CD4-positive, alpha-beta T cell treated with Interleukin-12 subunit alpha and Interleukin-12 subunit beta, for 1 hour (primary cell): ENCODE data around the gene KCNK1.
"Not testable (repeated sequence)": the region's sequence is repeated elsewhere in the genome, so short reads cannot be mapped to it uniquely, and the experiment has no call there.

Source experiments
- DNase-seq: peaks from one replicate; pipeline ENCODE4 v3.0.0-alpha.2; 2020

The KCNK1 gene

DNA sequence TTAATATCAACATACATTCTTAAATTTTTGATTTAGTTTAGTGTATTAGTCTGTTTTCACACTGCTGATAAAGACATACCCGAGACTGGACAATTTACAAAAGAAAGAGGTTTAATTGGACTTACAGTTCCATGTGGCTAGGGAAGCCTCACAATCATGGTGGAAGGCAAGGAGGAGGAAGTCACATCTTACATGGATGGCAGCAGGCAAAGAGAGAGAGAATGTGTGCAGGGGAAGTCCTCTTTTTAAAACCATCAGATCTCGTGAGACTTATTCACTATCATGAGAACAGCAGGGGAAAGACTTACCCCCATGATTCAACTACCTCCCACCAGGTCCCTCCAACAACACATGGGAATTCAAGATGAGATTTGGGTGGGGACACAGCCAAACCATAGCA lies 56.5 kb downstream of the KCNK1 start:
- DNase-seq, result not testable (repeated sequence)

DNA sequence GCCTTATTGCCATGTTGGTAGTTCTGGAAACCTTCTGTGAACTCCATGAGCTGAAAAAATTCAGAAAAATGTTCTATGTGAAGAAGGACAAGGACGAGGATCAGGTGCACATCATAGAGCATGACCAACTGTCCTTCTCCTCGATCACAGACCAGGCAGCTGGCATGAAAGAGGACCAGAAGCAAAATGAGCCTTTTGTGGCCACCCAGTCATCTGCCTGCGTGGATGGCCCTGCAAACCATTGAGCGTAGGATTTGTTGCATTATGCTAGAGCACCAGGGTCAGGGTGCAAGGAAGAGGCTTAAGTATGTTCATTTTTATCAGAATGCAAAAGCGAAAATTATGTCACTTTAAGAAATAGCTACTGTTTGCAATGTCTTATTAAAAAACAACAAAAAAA lies 57.4 kb downstream of the KCNK1 start:
- no peak for DNase-seq

DNA sequence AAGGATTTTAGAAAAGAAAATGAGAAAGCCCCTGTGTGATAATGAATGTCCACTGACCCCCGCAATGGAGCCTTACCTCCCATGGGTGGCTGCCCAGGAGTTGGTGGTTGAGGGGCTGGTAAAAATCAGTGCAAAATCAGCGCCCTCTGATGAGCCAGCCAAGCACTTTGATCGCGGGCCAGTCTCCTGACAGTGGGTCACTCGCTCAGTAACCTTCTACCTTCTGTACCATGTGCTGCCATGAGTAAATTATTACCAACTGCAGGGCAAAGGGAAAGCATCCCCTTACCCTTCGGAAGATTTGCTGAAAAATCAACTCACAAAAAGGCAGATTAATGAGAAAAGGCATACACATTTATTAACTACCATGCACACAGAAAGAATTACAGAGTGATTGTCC lies 58.8 kb downstream of the KCNK1 start:
- DNase-seq, result no peak

DNA sequence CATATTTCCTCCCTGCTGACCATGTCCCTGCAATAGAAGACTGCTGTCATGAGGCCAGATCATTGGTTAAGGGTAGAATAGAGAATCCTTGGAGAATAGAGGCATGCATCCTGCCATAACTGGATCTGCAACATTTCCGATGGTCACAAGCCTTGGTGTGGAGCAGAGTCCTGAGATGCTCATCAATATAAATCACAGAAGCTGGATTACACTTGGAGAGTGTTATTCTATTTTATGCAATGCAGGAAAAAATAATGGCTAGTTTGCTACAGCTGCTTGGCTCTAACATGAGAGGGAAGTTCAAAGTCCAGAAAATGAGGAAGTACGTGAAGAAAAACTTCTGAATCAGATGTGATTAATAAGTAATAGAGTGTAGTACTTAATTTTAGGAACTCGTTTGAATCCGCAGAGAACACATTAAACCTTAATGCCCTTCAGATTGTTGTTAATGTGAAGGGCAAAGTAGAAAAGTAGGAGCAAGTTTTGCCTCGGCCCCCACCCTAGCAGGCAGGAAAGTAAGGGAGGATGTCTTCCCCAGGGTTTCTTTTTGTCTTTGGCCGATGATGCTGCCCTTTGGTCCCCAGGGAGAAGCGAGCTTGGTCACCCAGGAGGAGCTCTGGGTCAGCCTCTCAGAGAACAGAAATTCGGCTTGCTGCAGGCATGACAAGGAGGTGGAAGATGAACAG lies 59.5 kb downstream of the KCNK1 start:
- no peak for DNase-seq

DNA sequence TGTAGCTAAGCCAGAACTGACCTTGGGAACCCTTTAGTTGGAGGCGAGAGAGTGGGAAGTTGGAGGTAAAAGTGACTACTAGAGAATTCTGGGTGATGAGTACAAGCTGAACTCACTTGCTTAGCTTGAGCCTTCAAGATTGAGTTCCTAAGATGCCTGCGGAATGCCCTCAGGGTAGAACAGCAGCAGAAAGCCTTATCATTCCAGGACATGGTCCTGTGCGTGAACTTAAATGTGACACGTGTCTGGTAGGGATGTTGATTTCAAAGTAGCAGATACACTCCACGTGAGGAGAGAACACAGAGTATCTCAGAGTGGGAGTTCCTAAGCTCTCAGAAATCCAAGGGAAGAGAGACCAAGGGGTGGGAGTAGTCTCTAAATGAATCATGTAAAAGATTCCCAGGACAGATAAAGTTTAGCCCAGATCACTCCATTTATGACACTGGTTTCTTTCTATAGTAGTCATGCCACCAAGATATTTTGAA lies 60.1 kb downstream of the KCNK1 start:
- no peak for DNase-seq

DNA sequence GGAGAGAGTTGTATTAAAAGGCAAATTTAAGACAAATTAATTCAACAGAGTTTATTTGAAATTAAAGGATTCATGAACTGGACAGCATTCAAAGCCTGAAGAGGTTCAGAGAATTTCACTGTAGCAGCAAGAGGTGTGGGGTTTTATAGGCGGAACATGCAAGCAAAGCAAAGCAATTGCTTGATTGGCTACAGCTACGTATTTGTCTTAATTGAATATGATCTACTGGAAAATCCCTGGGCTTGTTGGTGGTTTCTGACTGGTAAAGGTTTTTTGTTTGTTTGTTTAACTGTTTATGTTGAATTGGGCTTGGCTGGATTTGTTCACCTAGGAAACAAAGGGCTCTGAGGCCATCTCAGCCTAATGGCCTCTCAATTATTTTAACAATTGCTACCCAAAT lies 61.5 kb downstream of the KCNK1 start:
- DNase-seq, result no peak

DNA sequence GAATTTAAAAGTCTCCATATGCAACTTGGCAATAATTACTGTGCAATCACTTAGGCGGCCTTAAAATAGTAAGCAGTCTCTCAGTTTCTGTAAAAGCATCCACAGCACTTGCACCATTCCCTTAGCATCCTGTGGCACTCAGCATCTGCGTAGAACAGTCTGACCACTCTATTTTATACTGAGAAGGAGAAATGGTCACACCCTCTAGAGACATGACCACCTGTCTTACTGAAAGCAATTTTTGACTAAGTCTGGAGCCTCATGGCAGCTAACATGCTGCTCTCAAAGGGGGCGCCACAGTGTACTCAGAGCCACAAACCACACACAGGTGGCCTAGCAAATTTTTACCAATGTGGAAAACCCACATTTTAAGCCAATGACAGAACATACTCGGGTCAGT lies 62.0 kb downstream of the KCNK1 start:
- DNase-seq, result no peak

DNA sequence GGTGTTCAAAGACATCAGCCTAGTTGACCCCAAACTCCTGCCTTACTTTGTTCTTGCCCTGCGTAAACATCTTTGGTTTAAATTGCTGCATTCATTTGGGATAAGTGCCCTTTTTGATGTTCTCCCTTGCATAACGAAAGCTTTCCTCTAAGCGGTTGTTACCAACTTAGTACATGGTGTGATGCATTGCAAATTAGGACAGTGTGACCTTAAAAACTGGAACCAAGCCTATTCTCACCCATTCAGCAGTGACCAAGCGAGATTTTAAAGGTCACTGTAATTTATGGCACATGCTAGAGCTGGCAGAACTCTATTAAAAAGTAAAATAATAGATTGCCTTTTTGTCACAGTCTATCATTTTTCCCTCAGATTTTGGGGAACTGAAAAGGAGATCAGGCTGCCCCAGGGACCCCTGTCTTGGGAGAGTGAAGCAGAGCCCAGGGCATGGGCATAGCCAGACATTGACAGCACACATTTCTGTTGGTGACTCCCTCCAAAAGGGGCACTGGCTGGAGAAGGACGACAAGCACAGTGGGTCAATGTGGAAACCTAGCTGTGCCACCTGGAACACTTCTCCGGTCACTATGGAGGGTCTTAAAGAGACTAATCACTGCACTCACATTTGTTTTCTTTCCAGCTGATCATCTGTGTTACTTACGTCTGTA lies 63.9 kb downstream of the KCNK1 start:
- DNase-seq, result no peak

DNA sequence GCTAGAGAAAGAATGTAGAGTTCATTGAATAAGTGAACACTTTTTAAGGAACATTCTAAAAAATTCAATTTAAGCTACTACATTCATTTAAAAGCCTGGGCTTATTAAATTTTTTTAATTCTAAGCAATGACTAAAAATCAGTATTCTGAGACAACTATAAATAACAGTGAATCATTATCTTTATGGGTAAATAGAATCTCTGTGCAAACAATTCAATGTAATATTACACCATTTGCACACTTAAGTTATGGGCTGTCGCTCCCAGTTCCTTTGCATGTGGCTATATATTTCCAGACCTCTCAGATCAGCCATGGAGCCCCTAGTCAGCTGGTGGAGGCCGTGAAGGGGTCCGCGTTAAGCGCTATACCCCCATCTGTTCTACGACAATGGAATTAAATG lies 65.1 kb downstream of the KCNK1 start:
- no peak for DNase-seq

DNA sequence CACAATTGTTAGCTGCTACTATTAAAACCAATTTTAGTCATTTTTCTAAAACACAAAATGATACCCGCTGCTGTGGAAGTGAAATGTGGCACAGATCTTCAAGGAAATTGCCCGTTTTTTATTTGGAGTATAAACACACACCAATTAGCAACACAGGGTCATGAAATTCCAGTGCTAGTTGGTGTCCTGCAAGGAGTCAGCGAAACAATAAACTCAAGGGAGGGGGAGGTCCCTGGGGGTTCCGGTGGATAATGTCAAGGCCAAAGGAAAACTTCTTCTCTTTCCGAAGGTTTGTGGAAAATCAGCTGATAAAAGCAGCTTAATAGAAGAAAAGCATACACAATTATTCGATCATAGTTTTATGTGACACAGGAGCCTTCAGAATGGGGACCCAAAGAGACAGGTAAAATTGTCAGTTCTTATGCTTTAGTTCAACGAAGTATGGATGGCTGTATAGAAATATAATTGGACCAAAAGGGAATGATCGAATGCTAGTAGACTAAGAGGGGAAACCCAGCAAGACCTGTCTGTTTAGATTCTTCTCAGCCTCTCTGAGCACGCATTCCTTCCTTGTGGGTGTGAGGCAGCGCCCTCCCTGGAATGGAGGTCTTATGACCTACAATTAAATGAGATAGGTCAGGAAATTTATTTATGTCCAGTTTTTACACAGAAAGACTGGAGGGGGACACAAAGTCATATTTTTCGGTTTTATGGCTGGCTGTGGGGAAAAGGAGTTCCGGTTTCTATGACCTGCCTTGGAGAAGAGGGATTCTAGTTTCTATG lies 65.9 kb downstream of the KCNK1 start:
- no peak for DNase-seq

DNA sequence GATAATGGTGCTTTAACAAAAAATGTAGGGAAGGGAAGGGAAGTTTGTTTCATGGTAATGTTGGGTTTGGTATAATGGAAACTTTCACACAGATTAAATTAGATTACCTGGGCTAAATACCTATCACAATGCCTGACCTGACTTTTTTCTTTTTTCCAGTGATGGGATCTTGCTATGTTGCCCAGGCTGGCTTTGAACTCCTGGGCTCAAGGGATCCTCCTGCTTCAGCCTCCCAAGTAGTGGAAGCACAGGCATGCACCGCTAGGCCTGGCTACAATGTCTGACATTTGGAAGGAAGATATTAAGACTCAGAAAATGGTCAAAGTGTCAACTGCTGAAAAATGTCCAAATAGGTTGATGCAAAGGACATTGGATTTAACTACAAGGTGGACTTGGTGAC lies 67.4 kb downstream of the KCNK1 start:
- no peak for DNase-seq

DNA sequence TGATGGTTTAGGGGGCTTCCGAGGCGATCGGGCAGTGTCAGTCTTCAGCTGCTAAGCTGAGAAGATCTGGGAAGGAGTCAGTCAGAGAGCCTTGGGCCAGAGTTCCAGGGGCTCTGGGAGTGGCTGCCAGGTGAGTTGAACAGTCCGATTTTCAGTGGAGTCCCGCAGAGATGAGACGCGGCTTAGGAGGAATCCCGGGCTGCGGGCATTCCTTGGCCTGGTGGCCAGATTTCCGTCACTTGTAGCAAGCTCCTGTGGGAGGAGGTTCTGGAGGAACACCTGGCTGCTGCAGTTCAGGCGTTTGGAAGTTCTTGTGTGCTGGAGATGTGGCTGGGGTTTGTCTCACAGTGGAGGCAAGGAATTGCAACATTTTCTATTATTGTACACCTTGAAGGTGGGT lies 72.7 kb downstream of the KCNK1 start:
- DNase-seq, result not testable (repeated sequence)

DNA sequence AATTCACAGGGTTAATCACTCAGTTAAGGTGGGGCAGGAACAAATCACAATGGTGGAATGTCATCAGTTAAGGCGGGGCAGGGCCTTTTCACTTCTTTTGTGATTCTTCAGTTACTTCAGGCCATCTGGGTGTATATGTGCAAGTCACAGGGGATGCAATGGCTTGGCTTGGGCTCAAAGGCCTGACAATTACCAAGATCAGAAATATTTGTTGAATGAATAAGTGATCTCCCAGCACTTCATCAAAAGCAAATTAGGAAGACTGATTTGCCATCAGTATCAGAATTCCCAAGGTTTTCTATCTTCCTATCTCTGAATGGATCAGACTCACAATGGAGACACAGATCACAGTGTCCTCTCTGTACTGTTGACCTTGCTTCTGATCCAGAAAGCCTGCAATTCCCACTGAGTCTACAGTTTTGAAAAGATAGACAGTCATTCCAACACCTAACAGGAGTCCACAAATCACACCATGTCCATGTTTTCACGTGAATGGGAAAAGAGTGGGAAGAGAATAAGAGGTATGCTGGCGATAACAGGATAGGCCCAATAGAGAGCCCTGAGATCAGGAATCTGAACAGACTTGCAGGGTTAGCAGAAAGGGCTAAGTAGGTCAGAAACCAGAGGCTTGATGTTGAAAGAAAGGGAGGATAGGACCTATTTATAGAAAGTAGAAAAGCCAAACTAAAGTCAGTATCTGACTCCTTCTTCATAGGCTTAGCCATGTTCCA lies 75.3 kb downstream of the KCNK1 start:
- DNase-seq, result no peak

DNA sequence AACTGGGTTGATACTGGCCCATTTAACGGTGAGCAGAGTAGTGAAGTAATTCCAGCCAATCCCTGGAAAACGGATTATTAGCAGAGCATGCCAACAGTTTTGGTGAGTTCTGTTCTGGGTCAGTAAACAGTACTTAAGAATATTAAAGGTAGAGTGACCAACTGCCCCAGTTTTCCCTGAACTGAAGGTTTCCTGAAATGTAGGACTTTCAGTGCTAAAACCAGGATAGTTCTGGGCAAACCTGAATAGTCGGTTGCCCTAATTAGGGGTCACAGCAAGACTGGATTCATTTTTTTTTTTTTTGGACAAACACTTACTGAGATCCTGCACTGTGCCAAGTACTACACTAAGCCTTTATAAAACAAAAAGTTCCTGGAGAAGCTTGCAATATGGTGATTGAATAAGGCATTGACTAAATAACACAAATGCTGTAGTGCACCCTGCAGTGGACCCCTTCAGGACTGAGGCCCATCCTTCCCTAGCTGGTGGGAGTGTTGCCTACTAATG lies 75.9 kb downstream of the KCNK1 start:
- DNase-seq, result no peak

DNA sequence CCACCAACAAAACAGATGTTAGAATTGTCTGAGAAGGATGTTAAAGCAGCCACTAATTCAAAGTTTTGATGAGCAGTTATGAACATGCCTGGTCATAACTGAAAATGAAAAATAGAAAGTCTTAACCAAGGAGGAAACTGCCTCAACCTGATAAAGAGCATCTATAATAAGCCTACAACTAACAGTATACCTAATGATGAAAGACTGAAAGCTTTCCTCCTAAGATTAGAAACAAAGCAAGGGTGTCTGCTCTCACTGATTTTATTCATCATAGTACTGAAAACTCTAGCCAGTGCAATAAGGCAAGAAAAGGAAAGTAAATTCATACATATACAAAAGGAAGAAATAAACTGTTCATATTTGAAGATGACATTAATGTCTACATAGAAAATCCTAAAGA lies 82.0 kb downstream of the KCNK1 start:
- no peak for DNase-seq

DNA sequence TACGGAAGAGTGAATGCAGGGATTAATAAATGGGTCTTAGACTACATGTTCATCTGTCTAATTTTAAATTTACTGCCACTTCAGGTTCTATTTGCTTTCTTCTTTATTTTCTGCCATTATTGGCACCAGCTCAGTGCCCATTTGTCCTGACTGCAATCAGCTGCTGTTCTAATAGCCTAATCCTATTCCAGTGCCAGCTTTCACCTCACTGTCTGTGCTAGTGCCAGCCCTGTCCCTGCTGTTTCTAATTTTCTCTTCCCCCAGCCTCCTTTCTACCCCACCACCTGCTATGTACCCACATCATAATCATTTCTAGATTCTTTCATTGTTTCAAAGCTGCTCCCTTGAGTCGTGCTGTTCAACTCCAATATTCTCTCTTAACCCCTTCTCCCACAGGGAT lies 86.4 kb downstream of the KCNK1 start:
- DNase-seq, result no peak

DNA sequence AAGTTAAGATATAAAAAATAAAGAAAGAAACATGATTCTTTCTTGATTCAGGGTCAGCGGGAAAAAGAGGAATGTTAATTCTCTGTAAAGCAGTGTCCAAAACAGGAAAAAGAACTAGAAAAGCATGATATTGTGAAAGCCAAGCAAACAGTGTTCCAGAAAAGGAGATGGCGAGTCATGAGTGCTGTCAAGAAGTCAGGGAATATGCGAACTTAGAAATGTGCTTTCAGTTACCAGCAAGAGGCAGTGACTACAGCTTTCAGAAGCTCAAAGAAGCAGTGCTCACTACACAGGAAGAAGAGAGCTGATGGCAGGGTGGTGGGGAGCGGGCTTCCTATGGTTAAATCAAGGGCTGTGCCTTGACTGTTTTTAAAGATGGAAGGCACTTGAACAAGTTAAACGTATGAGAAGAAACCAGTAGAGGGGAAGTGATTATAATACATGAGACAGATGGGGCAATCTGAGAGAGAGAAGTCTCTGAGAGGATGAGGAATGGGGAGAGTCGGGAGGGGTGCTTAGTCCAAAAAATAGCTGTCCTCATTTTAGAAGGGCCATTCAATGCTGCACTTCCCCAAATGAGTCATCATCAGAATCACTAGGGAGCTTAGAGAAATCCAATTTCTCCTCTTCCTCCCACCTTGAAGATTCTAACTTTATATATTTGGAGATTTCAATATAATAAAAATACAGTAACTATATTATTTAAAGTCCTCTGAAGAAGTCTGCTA lies 90.4 kb downstream of the KCNK1 start:
- DNase-seq, result no peak

DNA sequence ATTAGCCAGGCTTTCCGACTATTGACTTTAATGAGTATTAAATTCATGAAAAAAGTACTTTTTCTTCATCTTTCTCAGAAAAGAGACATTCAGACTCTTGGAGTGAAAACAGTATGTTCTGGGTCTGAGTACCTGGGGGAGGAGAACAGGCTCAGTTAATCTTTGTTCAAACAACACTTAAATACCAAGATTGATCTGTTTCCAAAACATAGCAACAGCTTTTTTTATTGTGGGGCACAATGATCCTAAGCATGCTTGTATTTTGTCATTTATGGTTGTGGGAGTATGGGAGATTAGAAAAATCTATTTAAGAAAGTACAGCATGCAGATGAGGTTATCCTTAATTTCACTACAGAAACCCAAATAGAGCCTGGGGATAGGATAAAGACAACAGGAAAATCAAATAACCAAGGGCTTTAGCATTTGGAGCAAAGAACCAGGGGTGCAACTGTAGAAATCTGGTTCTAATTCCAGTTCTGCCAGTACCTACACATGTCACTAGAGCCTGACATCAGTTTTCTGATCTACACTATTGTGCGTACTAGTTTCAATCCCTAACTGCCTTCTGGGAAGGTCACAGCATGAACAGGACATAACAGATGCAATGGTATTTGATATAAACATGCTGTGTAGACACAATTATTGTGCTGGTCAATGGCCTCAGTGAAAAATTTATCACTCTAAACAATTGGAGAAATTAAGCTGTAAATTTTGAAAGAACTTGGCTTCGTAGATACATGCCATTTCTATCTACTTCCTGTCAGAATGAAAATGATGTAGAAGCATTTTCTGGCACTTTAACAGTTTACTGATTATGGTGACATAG lies 91.2 kb downstream of the KCNK1 start:
- no peak for DNase-seq

DNA sequence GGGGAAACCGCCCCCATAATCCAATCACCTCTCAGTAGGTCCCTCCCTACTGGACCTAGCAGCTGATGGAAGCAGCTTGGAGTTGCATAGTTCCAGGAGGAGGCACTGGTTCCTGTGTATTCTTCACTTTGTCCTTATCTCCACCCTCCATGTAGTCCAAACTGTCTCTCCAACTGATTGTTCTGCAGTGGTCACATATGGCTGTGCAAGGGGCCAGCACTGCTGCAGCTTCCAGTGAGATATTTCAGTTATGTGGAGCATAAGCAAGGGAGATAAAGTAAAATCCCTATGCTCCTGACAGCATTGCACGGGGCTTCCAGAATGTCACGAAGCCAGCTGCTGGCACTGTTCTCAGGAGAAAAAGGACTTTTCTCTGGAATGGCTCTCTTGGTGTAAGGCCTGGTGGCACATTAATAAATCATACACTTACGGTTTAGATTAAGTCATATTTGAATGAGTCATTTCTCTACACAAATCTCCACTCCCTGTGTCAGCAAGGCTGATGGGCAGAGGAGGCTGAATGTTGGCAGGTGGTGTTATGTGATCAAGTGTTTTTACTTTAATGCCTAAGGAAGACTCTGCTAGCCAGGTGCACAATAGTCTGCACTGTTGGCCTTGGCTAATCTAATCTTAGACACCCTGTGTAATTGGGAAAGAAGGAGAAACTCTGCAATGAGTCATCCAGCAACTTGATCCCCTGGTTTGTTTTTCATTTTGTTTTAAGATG lies 93.4 kb downstream of the KCNK1 start:
- DNase-seq, result no peak
